AG20443 (cell line): ENCODE results near the gene SELENOO.

Source experiments
- DNase-seq: peaks from one replicate; pipeline ENCODE4 v3.0.0; 2012; ENCODE audit warnings: low spot score, mixed read lengths

SELENOO gene

GRCh38 chr22:50255099-50255498 lies 54.3 kb downstream of the SELENOO start:
- DNase-seq = no peak

- no peak for DNase-seq
These were observed 54.8 kb downstream of the SELENOO start for GRCh38 chr22:50255607-50256006.

- DNase-seq = no peak
These were observed 55.5 kb downstream of the SELENOO start for GRCh38 chr22:50256258-50256862.

DNA sequence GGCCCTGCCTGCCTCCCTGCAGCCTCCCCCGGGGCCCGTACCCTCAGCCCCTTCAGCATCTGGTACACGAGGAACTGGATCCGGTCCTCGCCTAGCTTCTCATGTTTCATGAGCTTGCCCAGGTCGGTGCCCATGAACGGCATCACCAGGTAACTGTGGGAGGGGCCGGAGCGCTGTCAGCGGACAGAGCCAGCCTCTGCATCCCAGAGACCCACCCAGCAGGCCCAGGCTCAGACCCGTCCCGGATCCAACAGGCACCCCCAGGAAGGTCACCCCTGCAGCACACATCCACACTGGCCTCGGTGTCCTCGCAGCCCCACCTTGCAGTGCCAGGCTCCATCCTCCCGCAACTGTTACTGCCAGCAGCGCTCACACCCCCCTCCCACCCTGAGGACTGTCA lies 56.2 kb downstream of the SELENOO start:
- no peak for DNase-seq

GRCh38 chr22:50257451-50258360 lies 56.9 kb downstream of the SELENOO start:
- DNase-seq = no peak

DNA sequence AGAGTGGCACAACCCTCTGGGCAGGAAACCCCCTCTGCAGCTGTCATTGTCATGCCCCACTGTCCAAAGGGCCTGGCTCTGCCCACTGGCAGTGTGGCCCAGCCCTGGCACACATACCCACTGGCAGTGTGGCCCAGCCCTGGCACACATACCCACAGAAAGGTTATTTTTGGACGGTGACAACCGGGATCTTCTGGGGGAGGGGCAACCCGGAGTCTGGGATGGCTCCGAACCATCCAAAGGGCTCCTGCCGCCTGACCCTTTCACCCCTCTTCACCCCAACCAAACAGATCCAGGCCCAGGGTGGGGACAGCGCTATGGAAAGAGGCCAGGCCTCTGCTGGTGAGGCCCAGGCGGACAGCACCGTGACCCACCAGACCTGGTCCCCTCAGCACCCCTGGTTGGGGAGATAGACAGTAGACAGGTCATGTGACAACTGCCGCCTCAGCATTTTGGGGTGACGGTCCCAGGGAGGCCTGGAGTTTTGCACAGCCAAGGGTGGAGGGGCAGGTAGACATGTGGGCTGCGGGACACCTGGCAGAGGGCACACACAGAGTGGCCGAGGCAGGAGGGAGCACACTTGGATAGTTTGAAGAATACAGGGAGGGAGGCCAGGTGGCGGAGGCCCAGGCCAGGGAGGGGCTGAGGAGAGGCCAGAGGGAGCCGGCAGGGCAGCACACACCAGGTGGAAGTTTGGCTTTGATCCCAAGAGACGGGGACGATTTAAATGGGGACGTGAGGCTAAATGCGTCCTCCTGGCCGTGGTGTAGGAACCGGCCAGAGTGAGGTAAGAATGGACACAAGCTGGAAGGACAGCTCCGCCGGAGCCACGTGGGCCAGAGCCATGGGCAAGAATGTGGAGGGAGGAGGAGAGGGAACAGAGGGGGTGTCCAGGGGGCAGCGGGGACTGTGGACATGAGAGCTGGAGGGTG lies 57.8 kb downstream of the SELENOO start:
- DNase-seq = no peak

DNA sequence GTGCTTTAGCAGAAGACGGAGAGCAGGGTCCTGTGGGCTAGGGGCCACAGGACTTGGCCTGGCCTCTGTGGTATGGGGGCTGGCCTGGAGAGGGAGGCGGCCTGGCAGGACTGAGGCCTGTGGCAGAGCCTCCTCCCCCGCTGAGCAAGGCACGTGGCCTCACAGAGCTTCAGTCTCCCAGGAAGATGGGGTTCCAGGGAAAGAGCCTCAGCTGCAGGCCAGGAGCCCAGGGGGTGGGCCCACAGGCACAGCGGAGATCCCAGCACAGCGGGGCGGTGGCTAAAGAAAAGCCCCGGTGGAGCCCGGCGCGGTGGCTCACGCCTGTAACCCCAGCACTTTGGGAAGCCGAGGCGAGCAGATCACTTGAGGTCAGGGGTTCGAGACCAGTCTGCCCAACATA lies 58.5 kb downstream of the SELENOO start:
- no peak for DNase-seq

DNA sequence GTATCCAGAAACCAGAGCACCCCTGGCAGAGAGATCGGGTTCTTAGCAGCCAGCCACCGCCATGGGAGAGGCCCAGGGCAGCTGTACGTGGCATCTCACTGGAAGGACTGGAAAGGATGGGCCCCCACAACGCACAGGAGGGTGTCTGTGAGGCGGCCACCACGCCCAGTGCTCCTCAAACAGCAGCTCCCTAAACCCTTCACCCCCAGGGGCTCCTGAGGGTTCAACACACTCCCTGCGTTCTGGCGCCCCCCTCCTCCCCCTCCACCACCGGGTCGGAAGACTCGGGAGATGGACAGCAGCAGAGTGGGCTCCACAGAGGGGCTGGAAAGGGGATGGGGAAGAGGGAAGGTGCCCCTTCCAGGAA lies 59.6 kb downstream of the SELENOO start:
- DNase-seq = no peak

DNA sequence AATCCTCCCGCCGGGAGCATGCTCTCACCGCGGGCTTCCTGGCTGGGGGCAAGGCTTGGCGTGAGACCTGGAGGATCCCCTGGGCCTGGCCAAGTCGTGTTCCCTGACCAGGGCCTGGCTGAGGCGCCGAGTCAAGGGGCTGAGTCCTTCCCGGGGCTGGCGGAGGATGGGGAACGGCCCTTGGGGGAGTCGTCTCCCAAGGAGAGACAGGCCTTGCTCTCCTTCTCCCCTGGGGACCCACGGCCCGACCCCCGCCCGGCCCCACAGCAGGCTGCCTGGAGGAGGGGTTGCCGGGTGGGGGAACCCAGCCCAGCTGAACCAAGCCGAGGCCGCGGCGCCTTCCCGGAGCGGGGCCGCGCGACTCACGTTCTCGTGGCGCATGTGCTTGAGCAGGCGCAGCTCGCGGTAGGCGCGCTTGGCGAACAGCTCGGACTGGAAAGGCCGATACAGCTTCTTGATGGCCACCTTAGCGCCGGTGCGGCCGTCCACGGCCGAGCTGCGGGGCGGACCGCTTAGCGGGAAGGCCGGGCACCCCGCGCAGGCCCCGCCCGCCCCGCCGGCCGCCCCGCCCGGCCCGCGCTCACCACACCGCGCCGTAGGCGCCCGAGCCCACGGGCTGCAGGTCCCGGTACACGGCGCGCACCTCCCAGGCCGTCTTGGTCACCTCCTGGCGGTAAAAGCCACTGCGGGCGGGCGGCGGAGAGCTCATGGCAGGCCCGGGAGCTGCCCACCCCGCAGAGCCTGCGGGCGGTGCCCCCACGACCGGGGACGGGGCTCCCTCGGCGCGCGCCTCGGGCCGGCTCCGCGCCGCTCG lies 60.2 kb downstream of the SELENOO start:
- peak; percentile 75 for DNase-seq

GRCh38 chr22:50261615-50262459 lies 61.0 kb downstream of the SELENOO start, which contains the start of gene MAPK12:
Gene MAPK12, minus strand, starts transcription at chr22:50261683. Its CDS starts 174 bp downstream, at chr22:50261509.
- peak; percentile 80 for DNase-seq

GRCh38 chr22:50262460-50262911 lies 61.7 kb downstream of the SELENOO start:
- no peak for DNase-seq

- no peak for DNase-seq
These were observed 62.3 kb downstream of the SELENOO start for GRCh38 chr22:50262973-50263617.

- DNase-seq = no peak
These were observed 63.4 kb downstream of the SELENOO start for GRCh38 chr22:50264104-50264745.

- no peak for DNase-seq
These were observed 64.3 kb downstream of the SELENOO start for GRCh38 chr22:50264946-50265669.

DNA sequence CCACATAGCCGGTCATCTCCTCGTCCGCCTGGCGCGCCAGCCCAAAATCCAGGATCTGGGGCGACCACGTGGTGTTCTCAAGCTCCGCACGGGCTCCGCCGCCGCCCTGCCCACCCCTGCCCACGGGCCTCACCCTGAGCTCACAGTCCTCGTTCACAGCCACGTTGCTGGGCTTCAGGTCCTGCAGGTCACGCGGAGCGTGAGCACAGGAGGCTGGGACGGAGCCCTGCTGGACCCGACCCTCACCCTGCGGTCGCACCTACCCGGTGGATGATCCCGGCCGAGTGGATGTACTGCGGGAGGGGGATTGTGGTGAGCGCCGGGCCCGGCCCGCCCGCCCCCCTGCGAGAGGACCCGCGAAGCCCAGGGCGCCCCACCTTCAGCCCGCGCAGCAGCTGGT lies 66.2 kb downstream of the SELENOO start:
- no peak for DNase-seq
